GM10266 (cell line): Measurements from ENCODE around the gene ZFP92.
"Not testable (repeated sequence)": the region's sequence is repeated elsewhere in the genome, so short reads cannot be mapped to it uniquely, and the experiment has no call there.

Experiments
- DNase-seq: peaks from one replicate; pipeline ENCODE4 v3.0.0; 2012; ENCODE audit errors: extremely low spot score
- CTCF ChIP-seq: IDR thresholded peaks from 2 replicates; pipeline ENCODE4 v1.5.1; 2012; ENCODE audit warnings: mild to moderate bottlenecking, low read depth; ENCODE audit not compliant: control insufficient read depth, insufficient read depth; ENCODE audit errors: missing control alignments

ZFP92 gene

GRCh38 chrX:153379971-153380581 lies 31.2 kb upstream of the ZFP92 start:
- DNase-seq: no peak
- no peak for TF ChIP-seq CTCF

GRCh38 chrX:153380691-153381090 lies 30.6 kb upstream of the ZFP92 start:
- DNase-seq: no peak
- no peak for TF ChIP-seq CTCF

- TF ChIP-seq CTCF: no peak
- no peak for DNase-seq
Measured at GRCh38 chrX:153381684-153382532, 29.4 kb upstream of the ZFP92 start.

- TF ChIP-seq CTCF: no peak
Measured at GRCh38 chrX:153382563-153383482, 28.4 kb upstream of the ZFP92 start.

GRCh38 chrX:153384390-153384789 lies 26.9 kb upstream of the ZFP92 start:
- TF ChIP-seq CTCF: no peak
- DNase-seq: no peak

More at GRCh38 chrX:153382563-153383482, 28.4 kb upstream of the ZFP92 start:
- no peak for DNase-seq

GRCh38 chrX:153384973-153385372 lies 26.3 kb upstream of the ZFP92 start:
- not testable (repeated sequence) for DNase-seq

- no peak for TF ChIP-seq CTCF
- DNase-seq: no peak
Measured at GRCh38 chrX:153386097-153386496, 25.2 kb upstream of the ZFP92 start.
